ENCODE measurements around the gene TMEM37.

The TMEM37 gene

DNA sequence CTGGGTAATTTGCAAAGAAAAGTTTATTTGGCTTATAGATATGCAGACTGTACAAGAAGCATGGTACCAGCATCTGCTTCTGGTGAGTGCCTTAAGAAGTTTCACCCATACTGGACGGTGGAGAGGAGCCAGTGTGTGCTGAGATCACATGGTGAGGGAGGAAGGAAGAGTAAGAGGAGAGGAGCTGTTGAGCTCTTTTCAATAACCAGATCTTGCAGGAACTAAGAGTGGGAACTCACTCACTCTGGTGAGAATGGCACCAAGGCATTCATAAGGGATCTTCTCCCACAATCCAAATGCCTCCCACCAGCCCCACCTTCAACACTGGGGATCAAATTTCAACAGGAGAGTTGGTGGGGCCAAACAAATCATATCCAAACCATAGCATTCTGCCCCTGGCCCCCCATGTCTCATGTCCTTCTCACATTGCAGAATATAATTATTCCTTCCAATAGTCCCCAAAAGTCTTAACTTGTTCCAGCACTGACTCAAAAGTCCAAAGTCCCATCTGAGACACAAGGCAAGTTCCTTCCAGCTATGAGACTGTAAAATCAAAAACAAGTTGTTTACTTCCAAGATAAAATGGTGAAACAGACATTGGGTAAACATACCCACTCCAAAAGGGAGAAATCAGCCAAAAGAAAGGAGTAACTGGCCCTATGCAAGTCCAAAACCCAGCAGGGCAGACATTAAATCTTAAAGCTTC is 11.7 kb upstream of the TMEM37 start:
- H3K4me3 ChIP-seq (ENCODE audit: low read depth, low read length): no peak overlapping the region
- TF ChIP-seq, protein P1, sequence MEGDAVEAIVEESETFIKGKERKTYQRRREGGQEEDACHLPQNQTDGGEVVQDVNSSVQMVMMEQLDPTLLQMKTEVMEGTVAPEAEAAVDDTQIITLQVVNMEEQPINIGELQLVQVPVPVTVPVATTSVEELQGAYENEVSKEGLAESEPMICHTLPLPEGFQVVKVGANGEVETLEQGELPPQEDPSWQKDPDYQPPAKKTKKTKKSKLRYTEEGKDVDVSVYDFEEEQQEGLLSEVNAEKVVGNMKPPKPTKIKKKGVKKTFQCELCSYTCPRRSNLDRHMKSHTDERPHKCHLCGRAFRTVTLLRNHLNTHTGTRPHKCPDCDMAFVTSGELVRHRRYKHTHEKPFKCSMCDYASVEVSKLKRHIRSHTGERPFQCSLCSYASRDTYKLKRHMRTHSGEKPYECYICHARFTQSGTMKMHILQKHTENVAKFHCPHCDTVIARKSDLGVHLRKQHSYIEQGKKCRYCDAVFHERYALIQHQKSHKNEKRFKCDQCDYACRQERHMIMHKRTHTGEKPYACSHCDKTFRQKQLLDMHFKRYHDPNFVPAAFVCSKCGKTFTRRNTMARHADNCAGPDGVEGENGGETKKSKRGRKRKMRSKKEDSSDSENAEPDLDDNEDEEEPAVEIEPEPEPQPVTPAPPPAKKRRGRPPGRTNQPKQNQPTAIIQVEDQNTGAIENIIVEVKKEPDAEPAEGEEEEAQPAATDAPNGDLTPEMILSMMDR (IDR thresholded peaks at IDR 0.05; ENCODE audit: borderline replicate concordance, insufficient read depth, low read depth, low read length): no peak

DNA sequence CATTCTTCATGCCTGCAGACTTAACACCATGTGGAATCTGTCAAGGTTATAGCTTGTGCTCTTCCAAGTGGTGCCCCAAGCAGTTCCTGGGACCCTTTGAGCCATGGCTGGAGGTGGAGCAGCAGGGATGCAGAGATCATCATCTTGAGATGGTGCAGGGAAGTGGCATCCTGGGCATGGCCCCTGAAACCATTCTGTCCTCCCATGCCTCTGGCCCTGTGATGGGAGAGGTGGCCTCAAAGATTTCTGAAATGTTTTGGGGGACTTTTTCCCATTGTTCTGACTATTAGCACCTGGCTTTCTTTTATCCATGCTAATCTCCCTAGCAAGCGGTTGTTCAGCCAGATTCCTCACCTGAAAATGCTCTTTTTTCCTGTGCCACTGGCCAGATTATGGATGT is 10.3 kb upstream of the TMEM37 start:
- H3K4me3 ChIP-seq (ENCODE audit: low read depth, low read length): no peak overlapping the region
- TF ChIP-seq, protein P1 (IDR thresholded peaks at IDR 0.05; ENCODE audit: borderline replicate concordance, insufficient read depth, low read depth, low read length): no peak

DNA sequence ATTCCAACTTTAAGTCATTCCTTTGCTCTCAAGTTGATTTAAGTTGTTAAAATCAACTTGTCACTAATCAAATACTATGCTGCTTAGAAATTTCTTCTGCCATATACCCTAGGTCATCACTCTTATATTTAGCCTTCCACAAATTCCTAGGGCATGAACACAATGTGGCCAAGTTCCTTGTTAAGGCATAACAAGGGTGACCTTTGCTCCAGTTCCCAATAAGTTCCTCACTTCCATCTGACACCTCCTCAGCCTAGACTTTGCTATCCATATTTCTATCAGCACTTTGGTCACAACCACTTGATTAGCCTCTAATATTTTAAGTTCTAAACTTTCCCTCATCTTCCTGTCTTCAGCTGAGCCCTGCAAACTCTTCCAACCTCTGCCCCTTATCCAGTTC is 9.9 kb upstream of the TMEM37 start:
- TF ChIP-seq, protein P1 (IDR thresholded peaks at IDR 0.05; ENCODE audit: borderline replicate concordance, insufficient read depth, low read depth, low read length): no peak
- H3K4me3 ChIP-seq (ENCODE audit: low read depth, low read length): no peak overlapping the region

DNA sequence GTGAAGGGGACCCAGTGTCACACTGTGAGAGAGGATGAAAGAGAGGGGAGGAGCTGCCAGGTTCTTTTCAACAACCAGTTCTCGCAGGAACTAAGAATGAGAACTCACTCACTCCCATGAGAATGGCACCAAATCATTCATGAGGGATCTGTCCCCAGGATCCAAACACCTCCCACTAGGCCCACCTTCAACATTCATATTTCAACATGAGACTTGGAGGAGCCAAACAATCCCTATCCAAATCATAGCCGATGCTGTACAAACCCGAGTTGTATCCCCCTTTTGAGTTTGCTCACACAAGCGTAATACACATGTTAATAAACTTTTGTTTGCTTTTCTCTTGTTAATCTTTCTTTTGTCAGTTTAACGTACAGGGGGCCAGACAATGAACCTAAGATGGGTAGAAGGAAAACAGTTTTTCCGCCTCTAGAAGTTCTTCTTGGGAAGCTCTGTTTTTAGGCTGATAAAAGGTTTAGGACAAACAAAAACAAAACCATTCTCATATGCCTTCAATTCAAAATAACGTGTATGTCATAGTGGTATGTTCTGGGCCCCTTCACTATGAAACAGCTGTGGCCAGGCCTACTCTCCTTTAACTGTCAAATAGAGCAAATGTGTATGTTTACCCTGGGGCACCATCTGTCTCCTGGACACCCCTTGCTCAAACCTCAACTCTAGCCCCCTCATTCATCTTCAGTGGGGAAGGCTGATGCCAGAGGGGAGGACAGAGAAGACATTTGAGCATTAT is 9.1 kb upstream of the TMEM37 start:
- H3K4me3 ChIP-seq (ENCODE audit: low read depth, low read length): no peak overlapping the region
- TF ChIP-seq, protein P1 (IDR thresholded peaks at IDR 0.05; ENCODE audit: borderline replicate concordance, insufficient read depth, low read depth, low read length): no peak

DNA sequence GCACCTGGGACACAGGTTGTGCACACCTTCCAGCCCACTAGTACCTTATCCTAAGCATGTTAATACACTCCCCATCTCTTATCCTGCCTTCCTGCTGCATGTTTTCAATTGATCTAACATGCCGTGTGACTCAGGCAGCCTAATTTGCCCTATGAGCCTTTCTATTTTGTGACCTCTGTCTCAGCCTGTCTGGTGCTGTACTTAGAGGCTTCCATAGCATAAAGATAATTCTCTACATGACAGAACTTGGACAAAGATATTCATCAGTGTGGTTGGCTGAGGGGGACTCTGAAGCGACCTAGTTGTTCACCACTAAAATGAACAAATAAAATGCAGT is 8.6 kb upstream of the TMEM37 start:
- TF ChIP-seq, protein P1 (IDR thresholded peaks at IDR 0.05; ENCODE audit: borderline replicate concordance, insufficient read depth, low read depth, low read length): no peak
- H3K4me3 ChIP-seq (ENCODE audit: low read depth, low read length): no peak overlapping the region

DNA sequence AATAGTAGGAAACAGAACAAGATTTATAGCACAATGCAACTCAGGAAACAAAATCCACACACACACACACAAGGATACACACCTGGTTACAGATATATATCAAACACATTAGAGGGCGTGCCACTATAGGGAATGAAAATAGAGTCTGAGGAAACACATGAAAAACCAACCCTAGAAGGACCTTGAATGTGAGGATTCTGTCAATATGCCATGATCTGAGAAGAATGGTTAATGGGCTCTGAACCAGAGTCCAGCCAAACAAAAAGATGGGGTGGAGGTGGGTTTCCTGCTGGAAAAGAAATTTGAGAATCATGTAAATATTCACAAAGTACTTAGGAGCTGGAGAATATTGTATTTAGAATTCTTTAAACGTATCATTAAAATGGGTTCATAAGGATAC is 7.8 kb upstream of the TMEM37 start:
- H3K4me3 ChIP-seq (ENCODE audit: low read depth, low read length): no peak overlapping the region
- TF ChIP-seq, protein P1 (IDR thresholded peaks at IDR 0.05; ENCODE audit: borderline replicate concordance, insufficient read depth, low read depth, low read length): no peak

Data from GM12875 (cell line).